SU-DHL-6 (cell line): ENCODE measurements around the gene MYZAP.

Source experiments
- H2AFZ ChIP-seq: fragments of 200-600 bp; sonication (generic); 2 replicates; pipeline ENCODE4 v1.6.1; 2014; ENCODE audit warnings: low read depth, mild to moderate bottlenecking, moderate library complexity, mixed read lengths, antibody characterized with exemption, low read length; ENCODE audit not compliant: severe bottlenecking
- H3F3A ChIP-seq: fragments of 200-600 bp; shearing (Covaris generic); 2 replicates; pipeline ENCODE4 v1.6.0; 2016; ENCODE audit warnings: antibody characterized with exemption, mild to moderate bottlenecking; ENCODE audit not compliant: insufficient read depth
- H3K27ac ChIP-seq: fragments of 200-600 bp; sonication (generic); 2 replicates; pipeline ENCODE4 v1.5.1; 2016; ENCODE audit warnings: low read depth, mild to moderate bottlenecking, low read length, moderate library complexity, mixed read lengths
- H3K27me3 ChIP-seq: fragments of 200-600 bp; sonication (generic), shearing (Covaris generic); 2 replicates; pipeline ENCODE4 v1.6.0; 2014; ENCODE audit warnings: mild to moderate bottlenecking, low read length
- H3K36me3 ChIP-seq: fragments of 200-600 bp; sonication (generic); 2 replicates; pipeline ENCODE4 v1.6.1; 2014; ENCODE audit warnings: mild to moderate bottlenecking, low read length, mixed read lengths
- H3K4me2 ChIP-seq: fragments of 300-600, 200-600 bp; shearing (Covaris generic), sonication (generic); 2 replicates; pipeline ENCODE4 v1.6.0; 2014; ENCODE audit warnings: low read length, low read depth, mild to moderate bottlenecking; ENCODE audit not compliant: poor library complexity, severe bottlenecking
- H3K4me3 ChIP-seq: fragments of 200-600 bp; sonication (generic); 2 replicates; pipeline ENCODE4 v1.5.1; 2014; ENCODE audit warnings: antibody characterized with exemption, low read length, mild to moderate bottlenecking, mixed read lengths; ENCODE audit not compliant: insufficient read depth, poor library complexity, severe bottlenecking
- H3K79me2 ChIP-seq: fragments of 200-600 bp; sonication (generic); 2 replicates; pipeline ENCODE4 v1.6.1; 2014; ENCODE audit warnings: mild to moderate bottlenecking, low read length, moderate library complexity; ENCODE audit not compliant: insufficient read depth
- H3K9ac ChIP-seq: fragments of 200-600 bp; sonication (generic); 2 replicates; pipeline ENCODE4 v1.7.0; 2014; ENCODE audit warnings: mild to moderate bottlenecking, low read length
- H3K9me2 ChIP-seq: fragments of 200-600 bp; sonication (generic); replicated peaks from 2 replicates; pipeline ENCODE4 v1.6.1; 2014; ENCODE audit warnings: low read length; ENCODE audit not compliant: insufficient read depth
- H3K9me3 ChIP-seq: fragments of 200-600 bp; sonication (generic); 2 replicates; pipeline ENCODE4 v1.6.1; 2014; ENCODE audit warnings: low read length, mixed read lengths; ENCODE audit not compliant: insufficient read depth
- H4K20me1 ChIP-seq: fragments of 200-600 bp; sonication (generic); 2 replicates; pipeline ENCODE4 v1.6.1; 2014; ENCODE audit warnings: low read depth, mild to moderate bottlenecking, antibody characterized with exemption, low read length, moderate library complexity, mixed read lengths
- CTCF ChIP-seq: fragments of 200-600 bp; sonication (generic); IDR thresholded peaks from one replicate; pipeline ENCODE4 v1.5.1; 2017; ENCODE audit warnings: antibody characterized with exemption, mild to moderate bottlenecking, low read length, moderate library complexity; ENCODE audit not compliant: insufficient read depth, poor library complexity, severe bottlenecking
- EZH2phosphoT487 ChIP-seq: fragments of 200-600 bp; sonication (generic), shearing (Covaris generic); conservative IDR thresholded peaks from 2 replicates; pipeline ENCODE4 v1.6.1; 2018; ENCODE audit warnings: mild to moderate bottlenecking, antibody characterized with exemption, low read length, moderate library complexity, mixed read lengths

The MYZAP gene

GRCh38 chr15:57562196-57562769, 29.4 kb upstream of the MYZAP start:
- Histone ChIP-seq H3K9ac (no peak overlapping the region), H3K27ac (no peak overlapping the region), H3K79me2 (no peaks in the 10 kb centered on the region), H3K36me3 (no peaks in the 10 kb centered on the region), H2AFZ (no peak overlapping the region), H3K9me3 (no peaks in the 10 kb centered on the region), H3K4me2 (no peak overlapping the region), H3F3A (no peaks in the 10 kb centered on the region), H3K27me3 (no peaks in the 10 kb centered on the region), H4K20me1 (no peaks in the 10 kb centered on the region), H3K4me3 (no peak overlapping the region), H3K9me2 (no peaks in the 10 kb centered on the region)
- TF ChIP-seq EZH2phosphoT487 (no peak), CTCF (no peak)

- Histone ChIP-seq H3K9ac (no peak overlapping the region), H3K36me3 (no peaks in the 10 kb centered on the region), H3K4me2 (no peak overlapping the region), H3F3A (no peaks in the 10 kb centered on the region), H4K20me1 (no peaks in the 10 kb centered on the region), H3K9me2 (no peaks in the 10 kb centered on the region), H2AFZ (no peak overlapping the region), H3K4me3 (no peak overlapping the region), H3K79me2 (no peaks in the 10 kb centered on the region), H3K27ac (no peak overlapping the region), H3K27me3 (no peaks in the 10 kb centered on the region), H3K9me3 (no peaks in the 10 kb centered on the region)
- TF ChIP-seq EZH2phosphoT487 (no peak), CTCF (no peak)
Measured at GRCh38 chr15:57563416-57563815, 28.3 kb upstream of the MYZAP start.

GRCh38 chr15:57565311-57565710, 26.4 kb upstream of the MYZAP start:
- Histone ChIP-seq H3K27ac (no peak overlapping the region), H2AFZ (no peak overlapping the region), H3K9me2 (no peaks in the 10 kb centered on the region), H3F3A (no peaks in the 10 kb centered on the region), H3K36me3 (no peaks in the 10 kb centered on the region), H3K9ac (no peak overlapping the region), H3K4me3 (no peak overlapping the region), H4K20me1 (no peaks in the 10 kb centered on the region), H3K79me2 (no peaks in the 10 kb centered on the region), H3K27me3 (no peaks in the 10 kb centered on the region), H3K4me2 (no peak overlapping the region), H3K9me3 (no peaks in the 10 kb centered on the region)
- TF ChIP-seq CTCF (no peak), EZH2phosphoT487 (no peak)

- no peak for TF ChIP-seq EZH2phosphoT487
- no peak for TF ChIP-seq CTCF
- Histone ChIP-seq H3K27ac (no peak overlapping the region), H3K79me2 (no peaks in the 10 kb centered on the region), H3F3A (no peaks in the 10 kb centered on the region), H4K20me1 (no peaks in the 10 kb centered on the region), H3K9me2 (no peaks in the 10 kb centered on the region), H2AFZ (no peak overlapping the region), H3K4me2 (no peak overlapping the region), H3K27me3 (no peaks in the 10 kb centered on the region), H3K36me3 (no peaks in the 10 kb centered on the region), H3K9me3 (no peaks in the 10 kb centered on the region), H3K9ac (no peak overlapping the region), H3K4me3 (no peak overlapping the region)
Measured at GRCh38 chr15:57566834-57567233, 24.9 kb upstream of the MYZAP start.
